Measurements from ENCODE around the gene CTU2.

The CTU2 gene

GRCh38 chr16:88763502-88764053 lies 57.3 kb downstream of the CTU2 start:
- in situ Hi-C loops (cut with HindIII; ENCODE audit: low pct_unique_long_range_greater_than_20kb, low sequenced_read_pairs) = no loop called here
- TF ChIP-seq JUND (IDR thresholded peaks at IDR 0.05; ENCODE audit: low read depth) = no peak
- peak in 1 of 2 experiments; percentile 94 for DNase-seq (ENCODE audit: low read depth in 1 of 2, low spot score in 1 of 2)

DNA sequence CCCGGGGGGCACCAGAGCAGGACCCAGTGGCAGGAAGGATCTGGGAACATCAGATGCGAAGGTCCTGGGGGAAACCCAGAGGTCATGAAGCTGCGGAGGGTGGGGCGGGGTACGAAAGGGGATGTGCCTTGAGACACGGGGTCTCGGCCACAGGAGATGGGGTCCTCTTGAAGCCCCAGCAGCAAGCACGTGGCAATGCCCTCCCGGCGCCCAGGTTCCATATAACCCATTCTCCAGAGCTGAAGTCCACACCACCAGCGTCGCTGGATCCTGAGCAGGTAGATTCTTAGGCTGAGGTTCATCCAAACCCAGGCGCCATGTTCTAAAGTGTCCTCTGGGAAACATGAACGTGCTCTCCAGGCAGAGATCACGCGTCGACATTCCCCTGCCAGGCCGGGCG lies 57.8 kb downstream of the CTU2 start:
- TF ChIP-seq JUND (IDR thresholded peaks at IDR 0.05; ENCODE audit: low read depth) = no peak

DNA sequence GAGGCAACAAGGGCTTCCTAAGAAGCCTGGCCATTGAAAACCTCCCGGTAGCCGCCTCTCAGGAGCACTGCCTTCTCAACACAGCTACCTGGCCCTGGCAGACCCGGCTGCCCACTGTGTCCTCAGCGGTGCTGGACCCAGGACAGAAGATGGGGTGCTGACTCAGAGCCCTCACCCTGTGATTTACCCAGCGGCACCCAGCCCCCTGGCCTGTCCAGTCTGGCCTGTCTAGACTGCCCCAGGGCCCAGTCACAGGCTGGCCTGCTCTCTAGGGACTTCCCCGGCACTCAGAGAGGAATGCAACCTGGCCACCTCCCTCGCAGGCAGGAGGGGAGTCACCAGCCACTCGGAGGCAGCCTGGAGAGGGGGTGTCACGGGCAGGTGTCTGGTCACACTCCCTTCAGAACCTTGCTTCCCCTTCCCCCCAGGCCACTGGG lies 58.6 kb downstream of the CTU2 start:
- TF ChIP-seq JUND (IDR thresholded peaks at IDR 0.05; ENCODE audit: low read depth) = no peak; the same call in 1 of the 2 replicates
- DNase-seq (ENCODE audit: low read depth in 1 of 2, low spot score in 1 of 2) = peak; percentile 95 to 96
- in situ Hi-C loops (cut with HindIII; ENCODE audit: low pct_unique_long_range_greater_than_20kb, low sequenced_read_pairs) = no loop called here

More for the DNA sequence above, 57.8 kb downstream of the CTU2 start:
- in situ Hi-C loops (cut with HindIII; ENCODE audit: low pct_unique_long_range_greater_than_20kb, low sequenced_read_pairs) = no loop called here
- DNase-seq (ENCODE audit: low read depth in 1 of 2, low spot score in 1 of 2) = no peak
